Transverse colon (tissue), 4 donors: ENCODE data around the gene RNASEL. TPM values are rescaled to one million over a fixed set of nuclear protein-coding genes. Genes with fewer than 3 reads are reported as not detected.

Source experiments
- DNase-seq: peaks from one replicate; pipeline ENCODE4 v3.0.0-alpha.2; 2019
- H3K27ac ChIP-seq, 4 donors: fragments of 200-600 bp; sonication (generic); 2 replicates each; pipeline ENCODE4 v1.5.1; 2016 to 2018; ENCODE audit warnings: inconsistent platforms in 4 of 4
- H3K27me3 ChIP-seq: fragments of 200-600 bp; sonication (generic); 2 replicates; pipeline ENCODE4 v1.5.1; 2017; ENCODE audit warnings: inconsistent platforms
- H3K36me3 ChIP-seq, 4 donors: fragments of 200-600 bp; sonication (generic); 2 replicates each; pipeline ENCODE4 v1.5.1; 2017 to 2019; ENCODE audit warnings: inconsistent platforms in 4 of 4
- H3K4me1 ChIP-seq, 4 donors: fragments of 200-600 bp; sonication (generic); 2 replicates each; pipeline ENCODE4 v1.5.1; 2017 to 2020; ENCODE audit warnings: inconsistent platforms in 4 of 4
- H3K4me3 ChIP-seq, 4 donors: fragments of 200-600 bp; sonication (generic); 1 replicate in 1 of 4; 2 replicates in 3 of 4; pipeline versions ENCODE4 v1.5.1 to v1.6.1; 2017 to 2019; ENCODE audit warnings: inconsistent platforms in 4 of 4
- H3K9me3 ChIP-seq, 2 donors: fragments of 200-600 bp; sonication (generic); 2 replicates each; pipeline ENCODE4 v1.5.1; 2017 to 2019; ENCODE audit warnings: inconsistent platforms in 2 of 2
- CTCF ChIP-seq, 5 experiments: fragments of 200-600 bp in 3 of 5; fragments of 450-650 bp in 2 of 5; sonication (generic) in 3 of 5; IDR thresholded peaks; 1 replicate in 2 of 5; 2 replicates in 3 of 5; pipeline ENCODE4 v1.5.1; 2016 to 2017; ENCODE audit warnings: antibody characterized with exemption in 5 of 5, inconsistent platforms in 3 of 5, mild to moderate bottlenecking in 2 of 5, moderate library complexity in 1 of 5
- EP300 ChIP-seq: sonication (generic); formaldehyde crosslinking; IDR thresholded peaks from one replicate; pipeline ENCODE4 v1.6.1; 2017; ENCODE audit warnings: antibody characterized with exemption, low read depth
- POLR2A ChIP-seq: fragments of 450-650 bp; IDR thresholded peaks from one replicate; pipeline ENCODE4 v1.6.1; 2016; ENCODE audit warnings: antibody characterized with exemption, mild to moderate bottlenecking, moderate library complexity
- POLR2AphosphoS5 ChIP-seq, 3 donors: sonication (generic); formaldehyde crosslinking; IDR thresholded peaks; one replicate each; pipeline ENCODE4 v1.6.1; 2016; ENCODE audit warnings: antibody characterized with exemption in 3 of 3
- WGBS, 2 donors: methylation state at CpG; one replicate each; pipeline ENCODE4 v1.1.5; 2018; ENCODE audit warnings: low coverage in 1 of 2; 5-methylcytosine and 5-hydroxymethylcytosine counted together
- in situ Hi-C, 4 donors: fragments of 200-750 bp; cut with MboI; loops; one replicate each; pipeline versions ENCODE4 v1.15.0 to v1.15.1; 2017; ENCODE audit warnings: low sequenced_read_pairs in 3 of 4, low pct_ligation_motif_present in 1 of 4, low pct_unique_long_range_greater_than_20kb in 1 of 4
- intact Hi-C: fragments of 100-400 bp; cut with DNase I; formaldehyde crosslinking; loops from one replicate; pipeline ENCODE4 v1.15.1; 2023; ENCODE audit warnings: low total_unique reads
- total RNA-seq, 4 donors: library from RNA; depleted of rRNA; stranded (reverse); fragments of >200 nt; gene quantifications; one replicate each; pipeline ENCODE4 v1.1.0, GENCODE V29; 2016

Gene RNASEL
- total RNA-seq, 4 donors from 2014 or later = 9.0 to 19.9 (median 15.4) TPM

DNA sequence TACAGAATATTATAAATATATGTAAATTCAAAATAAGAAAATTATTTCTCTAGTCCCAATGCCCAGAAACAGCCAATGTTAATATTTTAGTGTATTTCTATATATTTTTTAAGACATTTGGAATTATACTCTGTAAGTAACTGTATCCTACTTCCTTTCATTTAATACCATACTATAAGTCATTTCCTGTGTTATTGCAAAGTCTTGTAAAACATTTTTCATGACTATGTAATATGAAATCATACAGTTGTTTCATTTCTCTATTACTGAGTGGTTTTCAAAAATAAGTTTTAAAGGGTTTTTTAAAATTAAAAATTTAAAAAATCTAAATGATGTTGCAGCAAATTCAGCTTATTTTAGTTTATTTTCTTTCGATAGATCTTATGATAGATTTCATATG, 2.0 kb downstream of the RNASEL start:
- TF ChIP-seq EP300 (no peak), POLR2A (no peak), CTCF (IDR thresholded peaks at IDR 0.05) (no peak), POLR2AphosphoS5 (IDR thresholded peaks at IDR 0.05) (no peak)
- Histone ChIP-seq H3K4me3 (no peak overlapping the region), H3K9me3 (no peaks in the 10 kb centered on the region), H3K36me3 (peaks cover 0 to 8% (median under 1%) of the 10 kb centered on the region in 4 donors), H3K27ac (no peak overlapping the region), H3K4me1 (peaks cover 9 to 38% (median 19%) of the 10 kb centered on the region in 4 donors), H3K27me3 (no peaks in the 10 kb centered on the region)
- in situ Hi-C loops (loop anchor here (10.0 to 25.0 kb wide), 2 partner anchors 492 to 500 kb away; no protein-coding TSS in a partner anchor), intact Hi-C loops (no loop called here)
- WGBS, 2 donors = 0% methylated on average over 1 of the region's 1 CpG
- no peak for DNase-seq

GRCh38 chr1:182586380-182586779, 2.7 kb downstream of the RNASEL start:
- intact Hi-C loops = no loop called here
- H3K27me3 ChIP-seq = no peaks in the 10 kb centered on the region
- in situ Hi-C loops = loop anchor here (10.0 to 25.0 kb wide), 2 partner anchors 492 to 499 kb away; no protein-coding TSS in a partner anchor
- no peak for DNase-seq
- no peak overlapping the region for H3K27ac ChIP-seq
- WGBS, 2 donors = 96 to 97% methylated on average over 3 to 11 of the region's 11 CpGs
- H3K36me3 ChIP-seq = peaks cover 0 to 15% (median 3%) of the 10 kb centered on the region in 4 donors
- TF ChIP-seq CTCF (IDR thresholded peaks at IDR 0.05) (no peak), EP300 (no peak), POLR2AphosphoS5 (IDR thresholded peaks at IDR 0.05) (no peak), POLR2A (no peak)
- H3K4me1 ChIP-seq = peaks cover 9 to 38% (median 19%) of the 10 kb centered on the region in 4 donors
- no peak overlapping the region for H3K4me3 ChIP-seq
- no peaks in the 10 kb centered on the region for H3K9me3 ChIP-seq

- no peak for TF ChIP-seq CTCF (IDR thresholded peaks at IDR 0.05)
- no peak for TF ChIP-seq POLR2AphosphoS5 (IDR thresholded peaks at IDR 0.05)
- TF ChIP-seq EP300 = no peak
- TF ChIP-seq POLR2A = no peak
- intact Hi-C loops = no loop called here
- no peak for DNase-seq
- Histone ChIP-seq H3K27ac (no peak overlapping the region), H3K4me3 (no peak overlapping the region), H3K9me3 (no peaks in the 10 kb centered on the region), H3K27me3 (no peaks in the 10 kb centered on the region), H3K36me3 (peaks cover 0 to 29% (median 9%) of the 10 kb centered on the region in 4 donors), H3K4me1 (peaks cover 9 to 38% (median 19%) of the 10 kb centered on the region in 4 donors)
- 94 to 96% methylated on average over 4 of the region's 4 CpGs for WGBS, 2 donors
- in situ Hi-C loops = loop anchor here (10.0 to 25.0 kb wide), 2 partner anchors 490 to 497 kb away; no protein-coding TSS in a partner anchor
Observed at GRCh38 chr1:182584746-182585145, 4.3 kb downstream of the RNASEL start.

DNA sequence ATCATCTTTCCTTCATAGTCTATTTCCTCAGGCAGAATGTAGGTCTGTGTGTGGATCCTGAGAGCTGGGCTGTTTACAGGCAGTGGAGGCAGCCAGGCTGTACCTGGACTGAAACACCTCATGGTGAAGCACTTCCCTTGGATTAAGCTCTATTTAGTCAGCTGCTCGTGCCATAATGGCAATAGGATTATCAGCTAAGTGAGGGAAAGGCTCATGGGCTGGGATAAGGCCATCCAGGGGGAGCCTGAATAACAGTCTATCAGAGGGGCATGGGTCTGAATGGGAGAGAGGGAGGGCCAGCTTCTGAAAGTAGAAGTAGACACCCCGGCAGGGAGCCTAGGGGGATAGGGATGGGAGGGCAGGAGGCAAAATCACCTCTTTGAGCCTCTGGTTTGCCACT, 8.3 kb downstream of the RNASEL start:
- intact Hi-C loops = no loop called here
- no peak overlapping the region for H3K27ac ChIP-seq
- no peaks in the 10 kb centered on the region for H3K27me3 ChIP-seq
- in situ Hi-C loops = loop anchor here (10.0 to 25.0 kb wide), 2 partner anchors 486 to 493 kb away; no protein-coding TSS in a partner anchor
- peaks cover 4 to 23% (median 7%) of the 10 kb centered on the region in 4 donors for H3K4me1 ChIP-seq
- WGBS, 2 donors = 92 to 100% methylated on average over 2 of the region's 2 CpGs
- H3K4me3 ChIP-seq = no peak overlapping the region
- H3K9me3 ChIP-seq = no peaks in the 10 kb centered on the region
- TF ChIP-seq CTCF (IDR thresholded peaks at IDR 0.05) (no peak), EP300 (no peak), POLR2A (no peak), POLR2AphosphoS5 (IDR thresholded peaks at IDR 0.05) (no peak)
- peaks cover 0 to 44% (median 13%) of the 10 kb centered on the region in 4 donors for H3K36me3 ChIP-seq
- DNase-seq = no peak
